GM18519 (cell line): ENCODE measurements around the gene MEPE.

Source experiments
- ATAC-seq: cut with Tn5 transposase; IDR thresholded peaks from one replicate; pipeline ENCODE4 v1.9.1; 2021; ENCODE audit warnings: mild to moderate bottlenecking, moderate library complexity; ENCODE audit not compliant: unreplicated experiment, low FRiP score

Gene MEPE, protein sequence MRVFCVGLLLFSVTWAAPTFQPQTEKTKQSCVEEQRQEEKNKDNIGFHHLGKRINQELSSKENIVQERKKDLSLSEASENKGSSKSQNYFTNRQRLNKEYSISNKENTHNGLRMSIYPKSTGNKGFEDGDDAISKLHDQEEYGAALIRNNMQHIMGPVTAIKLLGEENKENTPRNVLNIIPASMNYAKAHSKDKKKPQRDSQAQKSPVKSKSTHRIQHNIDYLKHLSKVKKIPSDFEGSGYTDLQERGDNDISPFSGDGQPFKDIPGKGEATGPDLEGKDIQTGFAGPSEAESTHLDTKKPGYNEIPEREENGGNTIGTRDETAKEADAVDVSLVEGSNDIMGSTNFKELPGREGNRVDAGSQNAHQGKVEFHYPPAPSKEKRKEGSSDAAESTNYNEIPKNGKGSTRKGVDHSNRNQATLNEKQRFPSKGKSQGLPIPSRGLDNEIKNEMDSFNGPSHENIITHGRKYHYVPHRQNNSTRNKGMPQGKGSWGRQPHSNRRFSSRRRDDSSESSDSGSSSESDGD

DNA sequence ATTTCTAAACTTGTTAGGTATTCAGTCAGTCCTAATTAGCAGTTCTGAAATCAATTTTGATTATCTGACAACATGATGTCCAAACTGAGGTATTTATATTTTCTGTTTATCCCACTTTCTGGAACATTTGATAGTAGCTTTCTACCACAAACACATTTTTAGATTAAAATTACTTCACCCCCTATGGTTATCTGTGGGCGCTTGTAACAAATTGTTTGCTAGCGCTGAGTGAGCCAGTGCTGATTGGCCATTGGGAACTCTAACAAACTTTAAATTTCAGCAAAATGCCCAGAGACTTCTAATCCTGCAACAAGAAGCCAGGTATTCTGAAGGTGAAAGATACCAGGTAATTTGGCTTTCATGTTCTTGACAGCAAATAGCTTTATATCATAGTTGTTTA, at the start of gene MEPE:
Gene MEPE (plus strand): TSS at position 301 of the 400 bp plus-strand sequence. CDS start 1,746 bp downstream, outside the sequence.
- no peak for ATAC-seq

DNA sequence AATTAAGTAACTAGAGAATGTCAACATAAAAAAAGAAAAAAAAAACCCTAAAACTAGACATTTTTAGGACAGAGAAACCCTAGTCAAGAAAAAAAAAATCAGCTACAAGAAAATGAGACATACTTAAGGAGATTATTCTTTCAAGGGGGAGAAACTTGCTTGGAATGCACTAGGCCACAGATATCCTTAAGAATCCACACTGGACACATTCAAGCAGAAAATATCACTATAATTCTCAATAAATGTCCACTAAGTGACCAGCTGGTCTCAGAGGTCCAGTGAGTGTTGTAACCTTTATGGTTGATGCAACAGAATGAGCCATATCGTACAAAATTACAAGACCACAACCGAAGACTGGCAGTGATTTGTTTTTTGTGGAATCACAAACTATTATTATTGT, 49.0 kb upstream of the MEPE start:
- ATAC-seq = no peak

DNA sequence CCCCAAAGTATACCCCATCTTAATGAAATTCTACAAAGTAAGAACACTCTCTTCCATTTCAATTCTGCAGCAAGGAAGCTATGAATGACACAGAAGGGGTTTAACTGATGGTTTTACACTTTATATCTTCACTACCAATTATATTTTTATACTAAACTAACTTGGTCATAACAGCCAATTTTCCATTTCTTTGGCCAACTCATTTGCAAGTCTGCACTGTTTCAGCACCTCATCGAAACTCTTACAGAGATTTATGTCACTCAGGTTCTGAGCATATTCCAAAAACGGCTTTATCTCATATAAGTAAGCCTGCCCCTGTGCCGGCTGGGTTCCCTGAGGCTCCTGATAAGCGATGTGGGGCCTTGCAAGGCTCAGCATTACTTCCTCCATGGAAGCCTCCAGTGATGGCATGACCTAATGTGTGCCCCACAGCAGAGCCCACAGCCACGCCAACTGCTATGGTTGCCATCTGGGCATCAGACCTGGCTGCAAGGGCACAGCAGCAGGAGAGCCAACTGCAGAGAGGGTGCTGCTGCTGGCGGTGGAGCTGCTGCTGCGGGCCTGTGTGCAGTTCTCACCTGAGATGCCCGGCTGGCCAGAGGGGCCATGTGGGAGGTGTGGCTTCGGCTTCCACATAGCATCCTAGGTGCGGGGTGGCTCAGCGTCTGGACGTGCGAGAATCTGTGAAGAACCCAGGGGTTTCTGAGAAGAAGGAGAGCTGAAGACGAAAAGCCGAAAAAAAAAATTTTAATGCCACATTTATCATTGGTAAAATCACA, 46.8 kb upstream of the MEPE start:
- ATAC-seq = no peak

DNA sequence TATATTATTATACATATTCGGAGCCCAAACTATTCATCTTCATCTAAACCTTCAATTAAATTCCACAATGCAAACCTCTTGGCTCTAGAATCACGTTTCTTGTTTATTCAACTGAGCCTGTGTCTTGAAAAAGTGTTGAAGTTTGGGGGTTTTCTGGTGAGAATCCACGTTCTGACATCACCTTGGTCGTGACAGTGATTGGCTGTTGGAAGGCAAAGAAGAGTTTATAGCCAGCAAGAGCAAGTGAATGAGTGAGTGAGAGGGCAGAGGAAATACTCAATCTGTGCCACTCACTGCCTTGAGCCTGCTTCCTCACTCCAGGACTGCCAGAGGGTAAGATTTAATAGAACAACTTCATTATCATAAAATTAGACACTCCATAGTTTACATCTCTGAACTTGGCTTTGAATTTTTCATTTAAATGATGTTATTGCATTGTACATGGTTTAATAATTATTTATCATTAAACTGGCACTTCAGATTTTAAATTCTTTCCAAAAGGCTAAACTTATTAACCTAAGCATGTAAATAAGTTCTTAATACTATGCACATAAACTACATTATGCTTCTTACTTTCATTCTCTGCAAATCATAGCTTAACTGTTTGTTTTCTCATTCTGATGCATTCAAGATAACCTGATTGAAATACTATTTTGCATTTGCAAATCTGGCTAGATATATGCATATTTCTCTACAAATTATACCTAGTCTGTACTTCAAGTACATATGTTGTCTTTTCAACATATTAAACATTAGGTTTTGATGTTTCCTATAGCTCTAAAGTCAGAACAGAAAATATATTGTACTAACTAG, 33.3 kb upstream of the MEPE start, which contains the start of gene IBSP:
Gene IBSP (plus strand): TSS at position 254 of the 813 bp plus-strand sequence. CDS start 2,808 bp downstream, outside the sequence.
- no peak for ATAC-seq

DNA sequence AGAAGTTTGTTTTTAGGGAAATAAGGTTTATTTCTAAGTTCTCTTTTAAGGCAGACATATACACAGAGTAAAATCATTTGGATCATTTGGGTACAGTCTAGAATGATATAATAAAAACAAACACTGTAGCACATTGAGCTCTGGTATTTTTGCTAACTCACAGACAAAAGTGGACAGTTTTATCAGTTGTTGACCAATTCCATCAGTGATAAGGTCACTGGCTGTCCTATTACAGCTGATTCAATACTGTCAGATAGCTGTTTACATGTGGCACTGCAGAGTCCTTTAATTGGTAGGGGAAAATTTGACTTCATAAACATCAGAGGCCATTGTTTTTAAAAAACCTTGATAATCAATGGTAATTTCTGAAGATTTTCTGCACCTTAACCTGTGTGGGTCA, 29.9 kb upstream of the MEPE start:
- ATAC-seq = no peak

DNA sequence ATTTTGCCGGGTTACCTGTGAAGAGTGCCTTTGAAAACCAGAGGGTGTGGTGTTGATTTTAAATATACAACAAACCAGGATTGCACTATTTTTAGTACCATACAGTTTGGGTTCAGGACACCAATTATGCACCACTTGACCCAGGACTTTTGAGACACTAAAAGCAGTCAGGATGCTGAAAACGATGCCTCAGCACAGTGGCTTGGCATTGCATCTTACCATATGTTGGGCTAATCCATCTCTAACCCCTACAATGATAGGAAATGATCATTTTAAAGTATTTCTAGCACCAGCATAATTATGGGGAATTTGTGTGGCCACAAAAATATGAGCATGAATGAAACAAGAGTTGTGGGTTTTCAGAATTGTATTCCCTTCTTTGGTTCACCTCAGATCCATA, 29.3 kb upstream of the MEPE start:
- ATAC-seq = no peak

DNA sequence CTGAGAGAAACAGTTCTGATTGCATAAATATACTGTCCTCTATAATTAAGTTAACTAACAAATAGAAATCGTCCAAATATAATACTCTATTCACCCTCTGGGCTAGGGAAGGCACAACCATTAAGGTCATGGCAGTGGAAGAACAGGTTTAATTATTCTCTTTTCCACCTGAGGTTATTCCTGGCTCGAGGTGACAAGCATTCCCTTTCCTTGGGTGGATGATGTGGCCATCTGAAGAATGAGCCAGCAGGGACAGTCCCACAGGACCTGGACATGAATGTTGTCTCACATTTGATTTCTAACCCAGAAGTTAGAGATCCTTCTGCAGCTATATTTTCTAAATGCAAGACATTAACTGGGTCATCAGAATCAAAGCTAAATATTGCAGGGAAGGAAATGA, 27.9 kb upstream of the MEPE start:
- ATAC-seq = no peak

DNA sequence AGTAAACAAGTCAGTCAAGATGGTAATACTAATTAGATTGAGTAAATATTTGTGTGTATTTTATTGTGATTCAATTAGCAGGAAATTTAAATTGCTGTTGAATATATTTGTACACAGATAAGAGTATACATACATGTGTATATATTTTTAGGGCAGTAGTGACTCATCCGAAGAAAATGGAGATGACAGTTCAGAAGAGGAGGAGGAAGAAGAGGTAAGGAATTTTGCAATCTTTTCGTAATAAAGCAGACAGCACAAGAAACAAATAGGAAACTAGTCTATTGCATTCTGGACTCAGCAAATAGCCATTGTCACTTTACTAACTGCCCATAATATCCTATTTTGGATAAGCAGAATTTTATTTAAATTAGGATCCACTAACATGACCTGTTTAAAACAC, 26.8 kb upstream of the MEPE start:
- no peak for ATAC-seq

DNA sequence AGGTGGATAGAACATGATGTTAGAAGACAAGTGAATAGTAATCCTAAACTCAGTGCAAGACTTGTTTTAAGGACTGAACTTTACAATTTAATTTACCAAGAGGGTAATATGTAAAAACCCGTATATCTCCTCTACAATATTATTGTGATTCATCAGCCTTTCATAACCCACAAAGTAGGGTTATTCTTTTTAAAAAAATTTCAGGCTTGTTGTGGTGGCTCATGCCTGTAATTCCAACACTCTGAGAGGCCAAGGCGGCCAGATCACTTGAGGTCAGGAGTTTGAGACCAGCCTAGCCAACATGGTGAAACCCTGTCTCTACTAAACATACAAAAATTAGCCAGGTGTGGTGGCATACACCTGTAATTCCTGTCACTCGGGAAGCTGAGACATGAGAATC, 26.2 kb upstream of the MEPE start:
- ATAC-seq = no peak

DNA sequence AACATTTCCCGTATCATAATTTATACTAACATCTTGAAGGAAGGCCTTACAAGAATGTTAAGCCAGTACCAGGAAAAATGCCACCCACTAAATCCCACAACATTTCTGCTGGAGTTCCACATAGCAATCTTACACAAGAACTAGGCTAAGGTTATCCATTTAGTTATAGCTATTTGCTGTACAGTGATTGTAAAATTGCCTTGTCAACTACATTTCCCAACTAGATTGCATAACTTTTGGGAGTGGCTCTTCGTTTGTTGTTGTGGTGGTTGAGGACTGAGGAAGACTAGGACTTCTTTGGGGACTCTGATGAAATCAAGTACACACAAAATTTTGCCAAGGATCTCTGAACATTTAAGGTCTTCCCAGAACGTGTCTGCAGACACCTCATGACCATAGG, 25.4 kb upstream of the MEPE start:
- ATAC-seq = no peak

DNA sequence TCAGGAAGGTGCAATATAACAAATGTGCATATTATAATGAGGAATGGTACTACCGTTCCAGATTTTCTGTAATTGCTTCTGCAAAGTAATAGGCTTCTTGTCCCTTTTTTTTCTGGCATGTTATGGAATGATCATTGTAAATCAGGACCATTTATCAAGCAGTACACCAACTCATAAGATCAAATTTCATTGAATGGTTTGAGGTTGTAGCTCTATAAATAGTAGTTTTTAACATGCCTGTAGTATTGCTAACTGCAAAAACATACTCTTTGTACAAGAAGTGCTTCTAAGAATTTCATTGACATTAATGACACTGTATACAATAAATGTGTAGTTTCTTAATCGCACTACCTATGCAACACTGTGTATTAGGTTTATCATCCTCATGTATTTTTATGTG, 20.8 kb upstream of the MEPE start:
- no peak for ATAC-seq

DNA sequence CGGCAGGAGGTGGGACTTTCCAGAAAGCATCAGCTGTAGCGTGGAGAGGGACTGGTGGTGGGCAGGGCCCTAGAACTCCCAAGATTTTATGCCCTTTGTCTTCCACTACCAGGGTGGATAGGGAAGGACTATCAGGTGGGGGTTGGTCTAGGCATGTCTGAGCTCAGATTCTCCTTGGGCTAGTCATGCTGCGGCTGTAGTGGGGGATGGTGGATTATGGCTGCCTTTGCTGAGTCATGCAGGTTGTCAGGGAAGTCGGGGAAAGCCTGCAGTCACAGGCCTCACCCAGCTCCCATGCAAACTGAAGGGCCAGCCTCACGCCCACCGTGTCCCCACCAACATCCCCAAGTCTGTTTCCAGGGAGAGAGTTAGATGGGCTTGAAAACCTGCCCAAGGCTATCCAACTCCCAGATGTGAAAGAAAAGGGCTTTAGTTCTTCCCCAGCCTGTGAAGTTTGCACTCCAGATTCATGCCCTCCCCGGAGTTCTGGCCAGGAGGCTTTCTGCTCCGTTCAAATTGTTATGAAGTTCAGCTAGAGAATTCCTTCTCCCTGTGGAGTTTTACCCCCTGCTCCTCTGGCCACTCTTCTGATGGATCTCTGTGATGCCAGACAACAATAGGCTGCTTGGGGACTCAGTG, 13.4 kb upstream of the MEPE start:
- ATAC-seq = no peak

DNA sequence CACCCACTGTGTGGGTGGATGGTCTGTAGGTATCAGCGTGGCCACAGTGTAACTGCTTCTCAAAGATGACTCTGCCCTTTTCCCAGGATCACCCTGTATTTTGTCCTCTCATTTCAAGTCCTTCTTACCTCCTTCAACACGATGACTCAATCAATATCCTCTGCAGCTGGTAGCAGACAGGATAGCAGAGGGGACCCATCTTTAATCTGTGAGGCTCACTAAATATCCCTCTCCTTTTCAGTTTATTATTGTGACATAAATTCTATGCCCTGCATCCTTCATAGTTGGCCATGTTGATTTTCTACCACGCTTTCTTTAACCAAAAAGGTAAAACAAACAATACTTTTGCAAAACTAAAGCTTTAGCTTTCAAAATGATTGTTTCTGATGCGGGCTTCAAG, 9.6 kb upstream of the MEPE start:
- no peak for ATAC-seq

DNA sequence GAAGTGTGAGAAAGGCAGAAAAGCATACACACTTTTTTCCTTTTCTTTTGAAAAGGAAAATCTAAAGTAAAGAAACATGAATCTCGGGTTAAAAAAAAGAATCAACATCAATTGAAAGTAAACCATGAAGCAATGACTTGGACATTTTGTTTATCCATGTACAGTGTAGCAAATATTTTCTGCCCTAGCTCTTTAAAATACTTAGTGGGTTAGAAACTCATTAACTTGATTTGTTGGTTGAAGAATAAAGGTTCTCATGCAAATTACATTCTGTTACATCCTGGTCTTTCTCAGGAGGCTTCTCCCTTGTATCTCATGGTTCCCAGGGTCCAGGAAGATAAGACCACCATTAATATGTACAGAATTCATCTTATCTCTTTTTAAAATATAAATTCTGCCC, 9.0 kb upstream of the MEPE start:
- no peak for ATAC-seq

DNA sequence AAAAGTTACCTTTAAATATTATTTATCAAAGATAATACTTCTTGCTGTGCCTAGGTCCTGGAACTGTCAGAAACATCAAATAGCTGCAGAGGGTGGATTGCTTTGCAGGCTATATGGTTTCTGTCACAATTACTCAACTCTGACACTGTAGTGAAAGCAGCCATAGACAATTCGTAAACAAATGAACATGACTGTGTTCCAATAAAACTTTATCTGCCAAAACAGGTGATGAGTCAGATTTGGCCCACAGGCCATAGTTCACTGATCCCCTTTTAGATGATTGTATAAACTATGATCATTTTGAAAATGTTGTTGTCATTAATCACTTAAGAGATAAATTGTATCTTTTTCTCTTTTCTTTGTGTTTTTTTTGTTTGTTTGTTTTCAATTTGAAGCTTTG, 8.4 kb upstream of the MEPE start:
- no peak for ATAC-seq

DNA sequence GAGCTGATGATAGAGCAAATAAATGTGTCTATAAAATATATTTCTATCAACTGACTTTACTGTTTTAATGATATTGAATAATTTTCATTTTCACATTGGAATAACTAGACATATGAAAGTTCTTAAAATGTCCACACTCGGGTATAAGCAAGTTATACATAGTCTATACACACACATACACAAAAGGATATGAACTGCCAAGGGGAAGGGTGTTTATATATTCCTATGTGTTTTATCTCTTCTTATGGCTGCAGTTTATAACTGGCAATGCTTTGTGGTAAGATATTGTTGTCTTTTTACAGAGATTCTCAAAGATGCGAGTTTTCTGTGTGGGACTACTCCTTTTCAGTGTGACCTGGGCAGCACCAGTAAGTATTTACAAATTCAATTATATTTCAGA, 1.6 kb downstream of the MEPE start:
- ATAC-seq = no peak

DNA sequence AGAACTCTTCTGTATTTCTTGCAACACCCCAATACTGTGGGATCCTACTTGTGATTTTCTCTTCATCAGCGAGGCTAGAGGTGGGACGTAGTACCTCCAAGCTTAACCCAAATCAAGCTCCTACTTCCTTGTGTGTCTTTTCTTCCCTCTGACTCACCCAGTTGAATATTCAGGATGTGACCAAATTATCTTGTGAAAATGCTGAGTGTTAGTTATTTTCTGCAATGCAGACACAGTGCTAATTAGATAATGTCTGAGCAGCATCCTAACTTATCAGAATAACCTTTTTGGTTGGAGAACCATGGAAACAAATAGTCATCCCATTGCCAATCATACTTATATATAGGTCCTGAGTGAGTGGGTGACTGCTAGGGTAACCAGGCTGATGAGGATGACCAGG, 2.4 kb downstream of the MEPE start:
- ATAC-seq = no peak

DNA sequence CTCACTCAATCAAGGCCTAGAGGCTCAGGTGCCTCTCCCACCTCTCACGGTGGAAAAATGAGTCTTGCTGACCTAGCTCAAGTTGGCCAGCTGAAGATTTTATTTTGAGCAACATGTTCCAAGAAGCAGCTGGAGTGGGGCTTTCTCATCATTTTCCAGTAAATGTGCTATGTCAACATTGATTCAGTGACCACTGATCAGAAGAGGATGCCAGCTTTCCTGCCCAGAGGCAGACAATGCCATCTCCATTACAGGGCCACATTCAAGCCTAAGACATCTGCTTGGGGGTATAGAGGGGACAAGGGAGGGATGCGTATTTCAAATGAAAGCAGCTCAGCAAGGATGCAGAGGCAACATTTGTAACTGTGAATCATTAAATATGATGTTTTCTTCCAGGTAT, 3.0 kb downstream of the MEPE start:
- no peak for ATAC-seq

DNA sequence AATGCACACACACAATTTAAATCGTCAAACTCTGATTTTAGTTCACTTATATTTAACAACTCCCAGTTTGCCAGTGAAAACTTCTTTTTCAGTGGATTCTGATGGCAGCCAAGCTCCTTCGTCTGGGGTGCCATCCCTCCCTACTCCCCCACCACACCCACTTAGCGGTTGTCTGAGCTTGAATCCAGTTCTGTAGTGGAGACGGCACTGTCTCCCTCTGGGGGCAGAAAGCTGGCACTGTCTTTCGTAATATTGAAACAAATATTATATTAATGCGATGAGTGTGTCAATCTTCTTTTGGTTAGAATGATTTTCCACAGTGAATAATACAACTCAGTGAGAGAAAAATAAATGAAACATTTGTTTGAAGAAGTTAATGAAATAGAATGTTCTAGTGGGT, 5.4 kb downstream of the MEPE start:
- no peak for ATAC-seq

DNA sequence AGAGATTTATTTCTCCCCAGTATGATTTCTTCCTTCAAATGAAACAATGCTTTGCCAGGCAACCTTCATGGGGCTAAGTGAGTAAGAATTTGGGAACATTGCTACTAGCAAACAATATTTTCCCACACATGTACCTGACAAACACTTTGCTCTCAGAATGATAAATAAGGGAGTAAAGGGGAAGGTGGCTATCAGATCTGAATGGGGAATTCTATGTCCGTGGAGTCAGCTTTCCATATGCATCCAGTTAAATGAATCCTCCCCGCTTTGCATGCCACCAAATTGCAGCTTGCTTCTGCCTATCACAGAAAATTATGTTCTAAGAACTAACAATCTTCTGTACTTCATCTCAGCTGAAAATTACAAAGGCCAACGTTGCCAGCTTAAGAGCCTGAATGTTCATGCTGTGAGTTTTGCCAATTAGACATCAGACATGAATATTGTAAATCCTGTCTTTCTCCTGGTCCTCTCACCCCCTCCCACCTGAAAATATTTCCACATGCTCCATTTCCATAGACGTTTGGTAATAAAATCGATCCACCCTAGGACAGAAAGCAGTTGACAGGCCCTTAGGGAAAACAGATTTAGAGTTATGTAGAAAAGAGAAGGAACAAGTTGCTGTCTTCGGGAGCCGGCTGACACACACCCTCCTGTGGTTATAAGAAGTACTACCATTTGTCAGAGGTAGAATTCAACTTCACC, 6.3 kb downstream of the MEPE start:
- no peak for ATAC-seq
